GM19240 (cell line): ENCODE measurements around the gene ASIC4.

Experiments
- DNase-seq: peaks from one replicate; pipeline ENCODE4 v3.0.0; 2011; ENCODE audit warnings: low spot score; ENCODE audit not compliant: insufficient read length

Gene ASIC4

DNA sequence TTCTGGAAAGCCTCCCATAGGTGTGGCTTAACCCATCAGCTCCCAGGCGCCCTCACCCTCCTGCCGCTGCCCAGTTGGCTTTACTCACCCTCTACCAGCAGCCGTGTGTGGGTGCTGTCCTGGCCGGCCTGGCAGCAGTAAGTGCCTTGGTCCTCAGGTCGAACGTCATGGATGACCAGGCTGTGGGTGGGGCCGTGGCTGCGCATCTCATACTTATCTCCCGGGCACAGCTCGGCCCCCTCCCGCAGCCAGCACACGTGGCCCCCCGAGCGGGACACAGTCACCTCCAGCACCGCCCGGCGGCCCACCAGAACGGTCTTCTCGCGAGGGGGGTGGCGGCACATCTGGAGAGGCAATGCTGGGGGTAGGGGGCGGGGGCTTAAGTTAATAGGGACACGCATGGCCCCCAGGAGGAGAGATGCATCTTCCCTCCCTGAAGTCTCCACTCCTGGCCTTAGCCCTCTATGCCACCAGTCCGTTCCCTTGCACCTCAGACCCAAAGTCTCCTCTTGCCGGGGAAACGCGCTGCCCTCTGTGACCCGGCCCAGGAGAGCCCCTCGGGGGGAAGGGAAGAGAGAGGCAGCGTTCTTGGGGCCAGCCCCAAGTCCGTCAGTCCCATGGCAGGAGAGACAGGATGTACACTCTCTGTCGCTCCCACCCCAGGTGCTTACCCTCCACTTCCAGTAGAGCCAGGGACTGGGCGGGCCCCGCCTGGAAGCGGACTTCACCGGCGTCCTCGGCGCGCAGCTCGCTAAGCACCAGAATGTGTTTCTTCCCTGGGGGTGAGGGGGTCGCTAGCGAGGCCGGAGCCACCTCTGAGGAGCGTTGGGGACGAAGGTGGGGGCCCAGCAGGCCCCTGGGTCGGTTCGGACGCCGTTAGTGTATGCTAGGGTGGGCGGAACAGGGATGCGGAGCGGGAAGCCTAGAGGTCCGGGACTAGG, 37.4 kb downstream of the ASIC4 start:
- no peak for DNase-seq

DNA sequence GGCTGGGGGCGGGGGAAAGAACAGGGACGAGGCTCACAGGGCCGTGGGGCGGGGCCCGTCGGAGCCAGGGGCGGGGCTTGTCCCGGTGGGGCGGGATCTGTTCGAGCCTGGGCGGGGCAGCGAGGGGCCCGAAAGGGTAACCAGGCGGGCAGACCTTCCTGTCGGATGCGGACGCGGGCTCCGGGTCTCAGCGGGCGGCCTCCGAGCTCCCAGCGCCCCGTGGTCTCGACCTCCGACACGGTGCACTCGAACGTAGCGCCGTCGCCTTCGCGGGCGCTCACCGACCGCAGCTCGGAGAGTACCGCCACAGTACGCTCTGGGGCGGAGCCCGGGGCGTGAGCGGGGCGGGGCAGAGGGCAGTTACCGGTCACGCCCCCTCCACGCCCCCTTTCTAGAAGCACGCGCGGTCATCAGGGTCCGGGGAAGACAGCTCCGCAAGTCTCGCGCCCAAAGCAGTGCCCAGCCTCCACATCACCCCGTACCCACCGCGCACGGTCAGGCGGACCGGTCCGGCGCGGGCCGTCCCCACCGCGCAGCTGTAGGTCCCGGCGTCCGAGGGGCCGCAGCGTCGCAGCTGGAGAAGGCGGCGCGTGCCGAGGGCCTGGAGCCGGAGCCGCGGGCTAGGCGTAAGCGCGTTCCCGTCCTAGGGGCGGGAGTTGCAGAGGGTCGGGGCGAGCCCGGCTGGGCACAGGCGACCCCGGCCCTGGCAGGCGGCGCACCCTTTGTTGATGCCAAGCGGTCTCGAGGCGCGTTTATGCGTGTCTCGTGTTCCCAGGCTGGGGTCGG, 38.3 kb downstream of the ASIC4 start:
- DNase-seq: peak; percentile 69

DNA sequence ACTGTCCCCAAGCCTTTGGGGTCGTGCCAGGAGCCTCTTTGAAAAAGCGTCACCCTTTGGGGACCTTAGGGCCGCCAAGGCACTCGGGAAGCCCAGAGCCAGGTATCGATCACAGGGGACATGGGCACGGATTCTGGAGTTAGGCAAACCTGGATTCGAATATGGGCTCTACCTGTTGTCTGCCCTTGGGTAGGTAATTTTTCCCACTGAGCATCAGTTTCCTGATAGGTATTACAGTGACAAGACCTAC, 38.8 kb downstream of the ASIC4 start:
- DNase-seq: no peak

DNA sequence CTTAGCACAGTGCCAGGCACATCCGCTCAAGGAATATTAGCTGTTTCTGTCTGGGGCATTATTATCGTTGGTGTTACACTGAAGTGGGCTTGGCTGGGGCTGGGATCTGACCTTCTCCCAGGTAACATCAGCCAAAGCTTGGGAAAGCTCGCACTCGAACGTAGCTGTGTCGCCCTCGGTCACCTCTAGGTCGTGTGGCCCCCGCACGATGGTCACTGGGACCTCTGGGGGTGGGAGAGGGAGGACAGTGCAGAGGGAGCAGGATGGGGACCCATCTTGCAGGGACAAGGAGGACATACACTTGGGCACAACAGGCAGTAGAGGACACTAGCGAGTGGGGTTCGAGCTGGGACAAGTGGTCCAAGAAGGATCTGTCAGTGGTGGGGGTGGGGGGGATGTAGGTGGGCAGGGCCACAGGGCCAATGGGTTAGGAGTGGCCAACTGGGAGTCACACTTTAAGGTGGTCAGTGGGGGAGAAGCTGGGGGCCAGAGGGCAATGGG, 39.2 kb downstream of the ASIC4 start:
- DNase-seq: no peak

DNA sequence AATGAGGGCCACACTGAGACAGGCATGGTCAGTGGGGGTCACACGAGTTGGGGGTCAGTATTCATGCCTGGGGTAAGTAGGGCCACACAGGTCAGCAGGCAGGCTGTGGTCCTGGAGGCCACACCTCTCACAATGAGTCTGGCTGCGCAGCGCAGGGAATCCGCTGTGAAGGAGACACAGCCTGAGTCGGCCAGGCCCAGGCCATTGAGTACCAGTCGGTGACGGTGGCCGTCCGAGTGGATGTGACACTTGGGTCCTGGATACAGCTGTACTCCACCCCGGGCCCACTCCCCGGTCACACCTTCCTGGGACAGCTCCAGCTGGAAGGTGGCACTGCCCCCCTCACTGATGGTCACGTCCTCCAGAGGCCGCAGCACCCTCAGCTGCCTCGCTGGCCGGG, 40.1 kb downstream of the ASIC4 start:
- no peak for DNase-seq

DNA sequence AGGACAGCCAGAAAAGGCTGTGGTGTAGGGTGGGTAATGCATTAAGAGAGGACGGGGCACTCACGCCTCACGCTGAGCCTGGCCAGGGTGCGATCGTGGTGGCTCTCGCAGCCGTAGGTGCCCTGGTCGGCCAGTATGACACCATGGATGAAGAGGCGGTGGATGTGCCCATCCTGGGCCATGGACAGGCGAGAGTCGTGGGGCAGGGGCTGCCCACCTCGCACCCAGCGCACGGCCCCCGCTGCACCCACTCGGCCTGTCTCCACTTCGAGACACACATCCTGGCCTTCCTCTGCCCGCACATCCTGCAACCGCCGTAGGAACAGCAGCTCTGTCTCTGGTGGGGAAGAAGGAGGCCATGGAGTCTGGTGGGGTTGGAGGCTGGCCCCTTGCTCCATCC, 41.7 kb downstream of the ASIC4 start:
- no peak for DNase-seq

DNA sequence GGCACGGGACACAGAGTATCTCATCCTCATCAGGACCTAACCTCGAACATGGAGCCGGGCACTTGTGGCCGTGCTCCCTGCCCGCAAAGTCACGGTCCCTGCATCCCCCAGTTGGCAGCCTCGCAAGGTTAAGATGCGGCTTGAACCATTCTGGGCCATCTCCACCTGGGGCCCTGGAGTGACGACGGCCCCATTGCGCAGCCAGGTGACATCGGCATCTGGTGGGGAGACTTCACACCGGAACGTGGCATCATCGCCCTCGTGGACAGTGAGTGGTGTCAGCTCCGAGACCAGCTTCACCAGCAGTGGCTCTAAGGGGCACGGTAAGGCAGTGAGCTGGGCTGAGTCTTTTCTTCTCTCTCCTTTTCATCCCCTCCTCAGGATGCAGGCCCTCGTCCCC, 42.1 kb downstream of the ASIC4 start:
- DNase-seq: no peak

DNA sequence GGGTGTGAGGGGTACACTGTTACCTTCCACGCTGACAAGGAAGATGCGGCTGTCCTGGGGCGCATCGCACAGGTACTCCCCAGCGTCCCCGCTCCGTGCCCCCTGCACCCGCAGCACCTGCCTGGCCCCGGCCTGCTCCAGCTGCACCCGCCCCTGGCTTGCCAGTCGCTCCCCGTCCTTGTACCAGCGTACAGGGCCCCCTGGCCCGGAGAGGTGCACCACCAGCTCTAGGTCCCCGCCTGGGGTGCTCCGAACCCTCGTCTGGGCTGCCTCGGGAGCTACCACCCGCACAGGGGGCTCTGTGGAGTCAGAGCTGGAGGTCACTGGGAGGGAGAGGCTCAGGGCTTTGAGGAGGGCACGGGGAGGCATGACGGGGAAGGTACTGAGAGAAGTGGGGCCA, 43.0 kb downstream of the ASIC4 start:
- DNase-seq: no peak

DNA sequence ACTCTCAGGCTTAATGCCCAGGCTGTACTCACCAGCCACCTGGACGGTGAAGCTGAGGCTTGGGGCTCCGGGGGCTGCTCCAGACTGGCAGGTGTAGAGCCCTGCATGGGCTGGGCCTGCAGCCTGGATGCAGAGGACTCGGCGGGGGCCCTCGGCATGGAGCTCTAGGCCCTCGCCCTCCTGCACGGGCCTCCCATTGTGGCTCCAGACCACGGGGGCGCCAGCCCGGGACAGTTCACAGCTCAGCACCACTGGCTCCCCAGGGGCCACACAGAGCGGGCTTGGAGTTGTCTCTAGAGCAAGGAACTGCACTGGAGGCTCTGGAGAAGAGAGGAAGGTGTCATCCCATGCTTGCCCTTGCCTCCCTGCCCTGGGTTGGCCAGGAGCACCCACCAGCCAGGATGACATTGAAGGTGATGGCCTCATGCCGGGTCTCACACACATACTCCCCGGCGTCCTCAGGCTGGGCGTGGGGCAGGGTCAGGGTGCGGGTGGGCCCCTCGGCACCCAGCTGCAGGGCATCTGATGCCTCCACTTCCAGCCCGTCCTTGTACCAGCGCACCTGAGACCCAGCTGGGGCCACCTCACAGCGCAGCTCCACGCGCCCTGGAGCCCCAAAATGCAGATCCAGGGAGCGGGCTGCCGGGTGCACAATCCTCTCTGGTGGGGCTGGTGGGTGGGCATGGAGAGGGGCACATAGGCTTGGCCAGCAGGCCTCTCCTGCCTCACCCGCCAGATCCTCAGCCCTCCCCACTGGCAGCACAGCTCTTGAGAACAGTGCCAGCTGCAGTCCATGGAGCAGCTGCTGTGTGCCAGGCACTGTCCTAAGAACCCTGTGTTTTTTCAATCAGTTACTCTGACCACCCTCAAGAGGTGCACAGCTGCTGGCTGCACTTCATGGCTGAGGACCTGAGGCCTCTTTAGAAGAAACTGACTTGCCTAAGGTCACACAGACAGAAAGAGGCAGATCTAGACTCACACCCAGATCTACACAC, 43.8 kb downstream of the ASIC4 start:
- no peak for DNase-seq

DNA sequence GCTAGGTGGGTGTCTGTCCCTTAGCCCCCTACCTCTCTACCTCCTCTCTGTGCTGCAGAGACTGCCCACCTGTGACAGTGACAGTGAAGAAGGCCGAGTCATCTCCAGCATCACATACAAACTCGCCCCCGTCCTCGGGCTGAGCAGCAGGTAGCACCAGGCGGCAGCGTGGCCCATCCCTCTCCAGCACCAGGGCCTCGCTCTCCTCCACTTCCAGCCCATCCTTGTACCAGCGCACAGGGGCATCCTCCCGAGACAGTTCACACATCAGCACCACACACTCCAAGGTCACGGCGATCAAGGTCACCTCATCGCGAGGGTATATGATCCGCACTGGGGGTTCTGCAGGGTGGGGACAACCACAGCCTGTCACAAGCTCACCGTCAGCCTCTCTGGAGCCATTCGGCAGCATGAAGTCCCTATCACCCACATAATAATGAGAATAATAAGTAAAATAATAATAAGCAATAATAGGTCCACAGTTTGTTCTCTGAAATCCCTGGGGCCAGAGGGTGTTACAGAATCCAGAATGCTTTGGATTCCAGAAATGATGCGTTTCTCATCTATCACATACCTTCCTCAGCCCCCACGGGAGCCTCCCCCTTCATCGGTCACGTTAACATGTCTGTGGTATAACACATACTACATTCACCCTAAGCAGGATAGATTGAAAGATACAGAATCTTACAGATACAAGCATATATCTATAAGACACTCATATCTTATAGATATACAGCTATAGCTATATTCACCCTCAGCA, 45.1 kb downstream of the ASIC4 start:
- no peak for DNase-seq

DNA sequence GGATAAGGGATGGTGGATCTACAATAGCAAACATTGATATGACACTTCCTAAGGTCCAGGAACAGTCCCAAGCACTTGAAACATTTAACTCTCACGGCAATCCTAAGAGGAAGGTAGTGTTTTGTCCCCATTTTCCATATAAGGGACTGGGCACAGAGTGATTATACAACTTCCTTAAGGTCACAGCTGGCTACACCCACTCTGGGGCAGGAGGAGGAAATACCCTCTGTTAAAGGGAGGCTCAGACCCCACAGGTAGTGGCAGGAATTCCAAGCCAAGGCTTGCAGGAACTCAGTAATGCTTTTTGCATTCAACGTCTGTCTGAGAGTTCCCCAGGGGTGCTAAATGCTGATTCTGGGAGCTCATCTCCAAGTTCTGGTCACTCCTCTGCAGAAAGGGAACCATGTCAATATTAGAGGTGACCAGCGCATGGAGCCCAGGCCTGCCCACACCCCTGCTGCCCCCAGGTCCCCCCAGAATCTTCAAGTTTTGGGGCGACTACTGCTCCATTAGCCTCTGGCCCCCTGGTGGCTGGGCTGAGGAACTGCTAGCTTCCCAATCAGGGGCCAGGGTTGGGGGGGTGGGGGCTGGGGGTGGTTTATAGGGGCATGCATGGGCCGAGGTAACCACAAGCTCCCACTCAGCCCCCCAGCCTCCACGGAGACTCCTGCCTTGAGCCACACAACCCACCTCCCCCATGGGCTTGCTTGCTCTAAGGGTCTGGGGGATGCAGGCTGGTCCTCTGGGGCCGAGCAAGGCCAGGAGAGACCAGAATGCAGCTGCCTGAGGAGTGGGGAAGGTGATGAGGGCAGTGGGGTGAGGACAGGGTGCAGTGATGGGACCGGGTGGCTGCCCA, 46.0 kb downstream of the ASIC4 start:
- peak; percentile 55 for DNase-seq

DNA sequence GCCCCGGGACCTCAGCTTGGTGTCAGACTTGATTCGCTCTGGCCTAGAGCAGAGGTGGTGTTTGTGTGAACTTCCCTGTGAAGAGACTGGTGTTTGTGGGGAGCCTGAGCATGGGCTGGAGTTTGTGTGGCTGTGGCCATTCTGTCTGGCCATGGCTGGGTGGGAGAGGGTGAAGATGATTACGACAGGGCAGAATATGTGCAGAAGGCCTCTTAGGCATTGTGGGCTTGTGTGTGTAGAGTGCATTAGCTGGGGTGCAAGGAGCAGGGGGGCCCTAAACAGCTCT, 46.6 kb downstream of the ASIC4 start:
- DNase-seq: no peak

DNA sequence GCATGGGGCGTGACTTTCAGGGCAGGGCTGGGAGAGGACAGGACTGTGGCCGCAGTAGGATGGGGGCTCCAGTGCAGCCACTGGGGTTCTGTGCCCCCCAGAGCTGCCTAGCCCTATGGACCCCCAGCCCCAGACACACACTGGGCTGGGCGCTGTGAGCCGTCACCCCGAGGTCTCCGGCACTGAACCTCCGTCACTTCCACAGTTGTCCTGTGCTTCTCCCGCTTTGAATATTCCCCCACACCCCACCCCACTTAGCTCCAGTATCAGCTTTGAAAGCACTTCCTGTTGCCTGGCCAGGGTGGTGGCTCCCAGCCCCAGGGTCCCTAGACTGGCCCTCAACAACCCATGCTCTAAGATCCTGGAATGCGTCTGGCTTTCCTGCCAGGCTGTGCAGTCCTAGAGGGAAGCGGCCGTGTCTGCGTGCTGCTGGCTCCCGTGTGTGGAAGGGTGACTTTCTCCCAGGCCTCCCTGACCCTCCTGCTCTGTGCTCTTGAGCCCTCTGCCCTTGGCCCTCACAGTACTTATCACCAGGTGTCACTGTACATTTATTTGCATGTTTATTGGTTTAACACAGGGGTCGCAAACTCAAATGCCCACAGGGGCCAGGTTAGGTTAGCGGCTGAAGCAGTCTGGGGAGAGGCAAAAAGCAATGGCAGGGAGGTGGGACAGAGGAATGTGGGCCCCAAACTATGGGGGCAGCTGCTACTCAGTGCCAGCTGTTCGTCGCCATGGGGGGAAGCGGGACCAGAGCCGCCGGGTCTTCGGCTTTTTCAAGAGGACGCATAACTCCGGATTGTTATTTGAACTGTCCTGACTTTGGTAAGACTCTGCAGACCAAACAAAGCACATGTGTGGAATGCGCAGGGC, 47.1 kb downstream of the ASIC4 start:
- DNase-seq: no peak

DNA sequence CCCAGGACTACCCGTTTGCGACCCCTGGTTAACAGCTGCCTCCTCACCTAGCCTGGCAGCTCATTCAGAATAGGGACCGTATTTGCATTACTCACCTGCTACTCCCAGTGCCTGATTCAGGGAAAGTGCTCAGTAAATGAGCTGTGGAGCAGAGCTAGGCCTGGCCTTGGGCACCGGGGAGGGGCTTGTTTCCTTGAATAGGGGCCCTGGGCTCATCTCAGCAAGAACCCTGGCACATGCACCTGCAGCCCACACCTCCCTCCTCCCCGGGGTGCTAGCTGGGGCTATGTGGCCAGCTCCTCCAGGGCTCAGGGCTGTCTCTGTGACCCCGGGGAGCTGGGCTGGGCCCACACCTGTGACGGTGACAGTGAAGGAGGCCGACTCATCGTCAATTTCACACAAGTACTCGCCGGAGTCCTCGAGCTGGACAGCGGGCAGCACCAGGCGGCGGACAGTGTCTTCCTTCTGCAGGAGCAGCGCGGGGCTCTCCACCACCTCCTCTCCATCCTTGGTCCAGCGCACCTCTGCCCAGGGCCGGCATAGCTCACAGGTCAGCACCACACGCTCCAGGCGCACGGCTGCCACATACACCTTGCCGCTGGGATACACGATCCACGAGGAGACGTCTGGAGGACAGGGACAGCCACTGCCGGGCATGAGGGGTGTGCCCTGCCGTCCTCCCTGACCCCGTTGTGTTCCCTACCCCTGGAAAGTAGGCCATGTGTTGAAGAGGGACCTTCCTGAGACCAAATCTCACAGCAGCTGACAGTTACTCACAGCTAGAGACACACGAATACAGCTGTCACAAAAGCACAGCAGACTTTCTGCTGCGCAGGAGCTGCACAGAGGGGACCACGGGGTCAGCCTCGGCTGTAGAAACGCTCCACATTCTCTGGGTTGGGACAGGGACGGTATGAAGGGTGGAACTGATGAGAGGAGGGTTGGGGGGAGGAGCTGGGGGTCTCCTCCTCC, 48.1 kb downstream of the ASIC4 start:
- no peak for DNase-seq

DNA sequence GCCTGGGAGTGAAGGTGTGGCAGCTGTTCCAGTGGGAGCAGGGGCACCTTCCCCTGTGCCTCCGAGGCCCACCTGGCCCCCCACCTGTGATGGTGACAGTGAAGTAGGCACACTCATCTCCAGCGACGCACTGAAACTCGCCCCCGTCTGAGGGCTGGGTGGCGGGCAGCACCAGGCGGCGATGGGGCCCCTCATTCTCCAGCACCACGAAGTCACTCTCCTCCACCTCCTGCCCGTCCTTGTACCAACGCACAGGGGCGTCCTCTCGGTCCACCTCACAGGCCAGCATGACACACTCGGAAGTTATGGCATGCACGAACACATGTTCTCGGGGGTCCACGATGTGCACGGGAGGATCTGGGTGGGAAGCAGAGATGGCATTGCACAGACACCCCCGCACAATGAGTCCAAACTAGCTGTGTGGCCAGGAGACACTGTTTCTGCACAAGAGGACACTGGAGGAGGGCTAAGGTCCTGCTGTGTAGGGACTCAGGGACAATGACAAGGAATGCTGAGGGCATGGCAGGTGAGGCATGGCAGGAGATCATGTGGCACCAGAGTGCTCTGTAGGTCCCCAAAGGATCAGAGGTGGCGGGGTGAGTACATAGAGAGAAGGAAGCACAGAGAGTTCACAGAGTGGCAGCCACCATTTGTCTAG, 49.1 kb downstream of the ASIC4 start:
- no peak for DNase-seq

DNA sequence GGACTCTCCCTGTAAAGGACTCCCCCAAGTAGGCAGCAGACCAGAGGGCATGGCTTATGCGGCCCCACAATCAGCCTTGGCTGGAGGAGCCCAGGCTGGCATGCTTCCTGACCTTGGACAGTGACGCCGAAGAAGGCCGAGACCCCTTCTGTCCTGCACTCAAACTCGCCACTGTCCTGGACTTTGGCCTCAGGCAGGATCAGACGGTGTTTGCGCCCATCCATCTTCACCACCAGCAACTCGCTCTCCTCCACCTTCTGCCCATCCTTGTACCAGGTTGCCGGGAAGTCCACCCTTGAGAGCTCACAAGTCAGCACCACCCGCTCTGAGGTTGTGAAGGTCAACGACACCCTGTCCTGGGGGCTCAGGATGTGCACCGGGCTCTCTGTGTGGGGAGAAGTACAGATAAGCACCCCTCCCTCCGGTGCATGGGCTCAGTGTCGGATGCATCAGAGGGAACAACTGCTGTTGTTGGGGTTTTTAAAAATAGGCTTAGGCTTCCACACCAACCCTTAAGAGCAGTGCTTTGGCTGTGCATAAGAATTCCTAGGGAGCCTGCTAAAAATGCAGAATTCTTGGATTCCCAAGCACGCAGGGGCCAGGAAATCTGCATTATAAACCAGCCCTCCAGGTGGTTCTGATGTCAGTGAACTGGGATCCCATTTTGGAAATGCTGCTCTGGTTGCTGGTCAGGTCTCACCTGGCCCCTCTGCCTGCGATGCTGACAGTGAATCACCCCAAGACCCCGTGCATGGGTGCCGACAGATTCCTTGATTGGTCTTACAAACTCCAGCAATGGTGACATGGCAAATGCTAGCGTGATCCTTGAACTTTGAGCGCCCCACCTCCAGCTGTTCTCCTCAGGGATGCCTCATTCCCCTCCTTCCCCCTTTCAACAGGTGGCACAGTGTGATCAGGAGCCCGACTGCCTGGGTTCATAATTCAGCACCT, 51.1 kb downstream of the ASIC4 start:
- no peak for DNase-seq
